HG02759 (cell line): ENCODE measurements around the gene DIP2C.
A peak's percentile ranks its signal among the peaks of the same experiment; 100 is the strongest.
"Not testable (repeated sequence)": the region's sequence is repeated elsewhere in the genome, so short reads cannot be mapped to it uniquely, and the experiment has no call there.

Experiments used
- ATAC-seq: cut with Tn5 transposase; IDR thresholded peaks from one replicate; pipeline ENCODE4 v1.9.1; 2021; ENCODE audit warnings: mild to moderate bottlenecking, moderate library complexity; ENCODE audit not compliant: unreplicated experiment

Gene DIP2C

GRCh38 chr10:474946-475345 lies 214.5 kb downstream of the DIP2C start:
- ATAC-seq = no peak

GRCh38 chr10:474406-474805 lies 215.1 kb downstream of the DIP2C start:
- ATAC-seq = no peak

- ATAC-seq = no peak
Observed at GRCh38 chr10:472241-472910, 217.1 kb downstream of the DIP2C start.

GRCh38 chr10:470339-471003 lies 219.0 kb downstream of the DIP2C start:
- ATAC-seq = no peak

- ATAC-seq = no peak
Observed at GRCh38 chr10:469947-470338, 219.5 kb downstream of the DIP2C start.

- ATAC-seq = no peak
Observed at GRCh38 chr10:459743-460142, 229.7 kb downstream of the DIP2C start.

- ATAC-seq = no peak
Observed at GRCh38 chr10:458421-458851, 231.0 kb downstream of the DIP2C start.

GRCh38 chr10:456486-456885 lies 233.0 kb downstream of the DIP2C start:
- no peak for ATAC-seq

GRCh38 chr10:454860-455259 lies 234.6 kb downstream of the DIP2C start:
- no peak for ATAC-seq

GRCh38 chr10:453647-454046 lies 235.8 kb downstream of the DIP2C start:
- ATAC-seq = no peak

- ATAC-seq = no peak
Observed at GRCh38 chr10:452512-453426, 236.7 kb downstream of the DIP2C start.

GRCh38 chr10:451856-452255 lies 237.6 kb downstream of the DIP2C start:
- ATAC-seq = no peak

- ATAC-seq = peak; percentile 98
Observed at GRCh38 chr10:451021-451471, 238.4 kb downstream of the DIP2C start.

- ATAC-seq = no peak
Observed at GRCh38 chr10:450463-450862, 239.0 kb downstream of the DIP2C start.

GRCh38 chr10:449331-449730 lies 240.1 kb downstream of the DIP2C start:
- ATAC-seq = not testable (repeated sequence)

- no peak for ATAC-seq
Observed at GRCh38 chr10:443459-443858, 246.0 kb downstream of the DIP2C start.

- ATAC-seq = no peak
Observed at GRCh38 chr10:442209-442608, 247.3 kb downstream of the DIP2C start.

- ATAC-seq = no peak
Observed at GRCh38 chr10:441659-442058, 247.8 kb downstream of the DIP2C start.

GRCh38 chr10:440127-440526 lies 249.3 kb downstream of the DIP2C start:
- no peak for ATAC-seq

GRCh38 chr10:437698-438490 lies 251.6 kb downstream of the DIP2C start:
- no peak for ATAC-seq
